HPDE6-E6E7 (cell line): Measurements from ENCODE around the gene ATP1A2.
A peak's percentile ranks its signal among the peaks of the same experiment; 100 is the strongest.

Source experiments
- DNase-seq: peaks from one replicate; pipeline ENCODE4 v3.0.0; 2011; ENCODE audit warnings: missing footprints; ENCODE audit errors: extremely low spot score

The ATP1A2 gene

GRCh38 chr1:160085686-160086455 is 29.7 kb upstream of the ATP1A2 start:
- peak; percentile 84 for DNase-seq

GRCh38 chr1:160086456-160086892 is 29.1 kb upstream of the ATP1A2 start:
- DNase-seq: no peak

- no peak for DNase-seq
Observed at GRCh38 chr1:160087118-160087662, 28.4 kb upstream of the ATP1A2 start.

- no peak for DNase-seq
Observed at GRCh38 chr1:160089883-160090282, 25.7 kb upstream of the ATP1A2 start.

GRCh38 chr1:160090760-160091159 is 24.8 kb upstream of the ATP1A2 start:
- DNase-seq: no peak

- DNase-seq: no peak
Observed at GRCh38 chr1:160091666-160092223, 23.8 kb upstream of the ATP1A2 start.

GRCh38 chr1:160092366-160093068 is 23.0 kb upstream of the ATP1A2 start:
- DNase-seq: no peak

GRCh38 chr1:160093069-160093395 is 22.5 kb upstream of the ATP1A2 start:
- no peak for DNase-seq

- no peak for DNase-seq
Observed at GRCh38 chr1:160093624-160094290, 21.8 kb upstream of the ATP1A2 start.

GRCh38 chr1:160094291-160094625 is 21.3 kb upstream of the ATP1A2 start:
- no peak for DNase-seq

GRCh38 chr1:160094806-160095205 is 20.8 kb upstream of the ATP1A2 start:
- DNase-seq: no peak

- DNase-seq: no peak
Observed at GRCh38 chr1:160095382-160096105, 20.0 kb upstream of the ATP1A2 start.

GRCh38 chr1:160096274-160097116 is 19.1 kb upstream of the ATP1A2 start:
- DNase-seq: no peak

- no peak for DNase-seq
Observed at GRCh38 chr1:160097151-160097910, 18.2 kb upstream of the ATP1A2 start.

GRCh38 chr1:160097911-160098851 is 17.4 kb upstream of the ATP1A2 start, which contains the start of gene IGSF8:
Gene IGSF8 (minus strand): TSS chr1:160098619. CDS start chr1:160098472, 147 bp downstream.
- DNase-seq: peak; percentile 76

GRCh38 chr1:160098852-160099561 is 16.6 kb upstream of the ATP1A2 start:
- DNase-seq: peak; percentile 86

- no peak for DNase-seq
Observed at GRCh38 chr1:160099716-160100375, 15.7 kb upstream of the ATP1A2 start.
